Transverse colon (tissue), 4 donors: Measurements from ENCODE around the gene FOXA1. TPM values are rescaled to one million over a fixed set of nuclear protein-coding genes. Genes with fewer than 3 reads are reported as not detected.
"Not testable (repeated sequence)": the region's sequence is repeated elsewhere in the genome, so short reads cannot be mapped to it uniquely, and the experiment has no call there.

Experiments
- DNase-seq: peaks from one replicate; pipeline ENCODE4 v3.0.0-alpha.2; 2019
- H3K27ac ChIP-seq, 4 donors: fragments of 200-600 bp; sonication (generic); 2 replicates each; pipeline ENCODE4 v1.5.1; 2016 to 2018; ENCODE audit warnings: inconsistent platforms in 4 of 4
- H3K27me3 ChIP-seq: fragments of 200-600 bp; sonication (generic); 2 replicates; pipeline ENCODE4 v1.5.1; 2017; ENCODE audit warnings: inconsistent platforms
- H3K36me3 ChIP-seq, 4 donors: fragments of 200-600 bp; sonication (generic); 2 replicates each; pipeline ENCODE4 v1.5.1; 2017 to 2019; ENCODE audit warnings: inconsistent platforms in 4 of 4
- H3K4me1 ChIP-seq, 4 donors: fragments of 200-600 bp; sonication (generic); 2 replicates each; pipeline ENCODE4 v1.5.1; 2017 to 2020; ENCODE audit warnings: inconsistent platforms in 4 of 4
- H3K4me3 ChIP-seq, 4 donors: fragments of 200-600 bp; sonication (generic); 1 replicate in 1 of 4; 2 replicates in 3 of 4; pipeline versions ENCODE4 v1.5.1 to v1.6.1; 2017 to 2019; ENCODE audit warnings: inconsistent platforms in 4 of 4
- H3K9me3 ChIP-seq, 2 donors: fragments of 200-600 bp; sonication (generic); 2 replicates each; pipeline ENCODE4 v1.5.1; 2017 to 2019; ENCODE audit warnings: inconsistent platforms in 2 of 2
- CTCF ChIP-seq, 5 experiments: fragments of 200-600 bp in 3 of 5; fragments of 450-650 bp in 2 of 5; sonication (generic) in 3 of 5; IDR thresholded peaks; 1 replicate in 2 of 5; 2 replicates in 3 of 5; pipeline ENCODE4 v1.5.1; 2016 to 2017; ENCODE audit warnings: antibody characterized with exemption in 5 of 5, inconsistent platforms in 3 of 5, mild to moderate bottlenecking in 2 of 5, moderate library complexity in 1 of 5
- EP300 ChIP-seq: sonication (generic); formaldehyde crosslinking; IDR thresholded peaks from one replicate; pipeline ENCODE4 v1.6.1; 2017; ENCODE audit warnings: antibody characterized with exemption, low read depth
- POLR2A ChIP-seq: fragments of 450-650 bp; IDR thresholded peaks from one replicate; pipeline ENCODE4 v1.6.1; 2016; ENCODE audit warnings: antibody characterized with exemption, mild to moderate bottlenecking, moderate library complexity
- POLR2AphosphoS5 ChIP-seq, 3 donors: sonication (generic); formaldehyde crosslinking; IDR thresholded peaks; one replicate each; pipeline ENCODE4 v1.6.1; 2016; ENCODE audit warnings: antibody characterized with exemption in 3 of 3
- WGBS, 2 donors: methylation state at CpG; one replicate each; pipeline ENCODE4 v1.1.5; 2018; ENCODE audit warnings: low coverage in 1 of 2; 5-methylcytosine and 5-hydroxymethylcytosine counted together
- in situ Hi-C, 4 donors: fragments of 200-750 bp; cut with MboI; loops; one replicate each; pipeline versions ENCODE4 v1.15.0 to v1.15.1; 2017; ENCODE audit warnings: low sequenced_read_pairs in 3 of 4, low pct_ligation_motif_present in 1 of 4, low pct_unique_long_range_greater_than_20kb in 1 of 4
- intact Hi-C: fragments of 100-400 bp; cut with DNase I; formaldehyde crosslinking; loops from one replicate; pipeline ENCODE4 v1.15.1; 2023; ENCODE audit warnings: low total_unique reads
- total RNA-seq, 4 donors: library from RNA; depleted of rRNA; stranded (reverse); fragments of >200 nt; gene quantifications; one replicate each; pipeline ENCODE4 v1.1.0, GENCODE V29; 2016

FOXA1 gene
- total RNA-seq, 4 donors from 2014 or later: 53.2 to 157 (median 71.4) TPM

- WGBS, 2 donors: 86 to 94% methylated on average over 5 to 6 of the region's 6 CpGs
- intact Hi-C loops: no loop called here
- TF ChIP-seq POLR2A (no peak), CTCF (IDR thresholded peaks at IDR 0.05) (no peak), EP300 (no peak), POLR2AphosphoS5 (IDR thresholded peaks at IDR 0.05) (no peak)
These were observed 35.7 kb downstream of the FOXA1 start for GRCh38 chr14:37559386-37559785.

DNA sequence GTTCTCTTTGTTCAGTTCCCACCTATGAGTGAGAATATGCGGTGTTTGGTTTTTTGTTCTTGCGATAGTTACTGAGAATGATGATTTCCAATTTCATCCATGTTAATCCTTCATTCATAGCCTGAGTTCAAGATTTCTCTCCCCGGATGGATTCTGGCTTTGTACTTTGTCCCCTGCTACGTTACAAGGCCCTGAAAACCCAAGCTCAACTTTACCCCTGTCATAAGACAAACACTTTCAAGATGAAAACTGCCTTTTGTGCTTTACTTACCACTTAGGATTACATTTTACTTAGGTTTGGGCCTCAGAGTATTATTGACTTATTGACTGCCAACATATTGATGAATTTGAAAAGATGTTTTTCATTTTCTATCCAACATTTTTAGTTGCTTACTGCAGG, 36.3 kb downstream of the FOXA1 start:
- intact Hi-C loops: no loop called here
- WGBS, 2 donors: 72 to 80% methylated on average over 4 of the region's 4 CpGs
- Histone ChIP-seq H3K9me3 (no peaks in the 10 kb centered on the region), H3K27ac (no peak overlapping the region), H3K27me3 (no peaks in the 10 kb centered on the region), H3K36me3 (no peaks in the 10 kb centered on the region), H3K4me3 (no peak overlapping the region), H3K4me1 (peaks cover 0 to 12% (median 5%) of the 10 kb centered on the region in 4 donors)
- in situ Hi-C loops: loop anchor here in 1 of 4 donors (25.0 kb wide), 1 partner anchor 296 kb away; no protein-coding TSS in a partner anchor
- no peak for DNase-seq
- TF ChIP-seq POLR2A (no peak), EP300 (no peak), CTCF (IDR thresholded peaks at IDR 0.05) (no peak), POLR2AphosphoS5 (IDR thresholded peaks at IDR 0.05) (no peak)

More at GRCh38 chr14:37559386-37559785, 35.7 kb downstream of the FOXA1 start:
- H3K27me3 ChIP-seq: no peaks in the 10 kb centered on the region
- in situ Hi-C loops: loop anchor here in 1 of 4 donors (25.0 kb wide), 1 partner anchor 297 kb away; no protein-coding TSS in a partner anchor
- no peak overlapping the region for H3K27ac ChIP-seq
- no peaks in the 10 kb centered on the region for H3K36me3 ChIP-seq
- no peak for DNase-seq
- H3K4me1 ChIP-seq: peaks cover 0 to 12% (median 5%) of the 10 kb centered on the region in 4 donors
- no peaks in the 10 kb centered on the region for H3K9me3 ChIP-seq
- no peak overlapping the region for H3K4me3 ChIP-seq

DNA sequence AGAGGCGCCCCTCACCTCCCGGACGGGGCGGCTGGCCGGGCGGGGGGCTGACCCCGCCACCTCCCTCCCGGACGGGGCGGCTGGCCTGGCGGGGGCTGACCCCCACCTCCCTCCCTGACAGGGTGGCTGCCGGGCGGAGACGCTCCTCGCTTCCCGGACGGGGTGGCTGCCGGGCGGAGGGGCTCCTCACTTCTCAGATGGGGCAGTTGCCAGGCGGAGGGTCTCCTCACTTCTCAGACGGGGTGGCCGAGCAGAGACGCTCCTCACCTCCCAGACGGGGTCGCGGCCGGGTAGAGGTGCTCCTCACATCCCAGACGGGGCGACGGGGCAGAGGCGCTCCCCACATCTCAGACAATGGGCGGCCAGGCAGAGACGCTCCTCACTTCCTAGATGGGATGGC, 39.5 kb downstream of the FOXA1 start:
- WGBS, 2 donors: 92% methylated on average over 9 of the region's 33 CpGs; no CpG with 5 or more reads in 1 of the 2 donors
- intact Hi-C loops, DNase-seq, H3K4me3 ChIP-seq, H3K27ac ChIP-seq, H3K9me3 ChIP-seq, H3K27me3 ChIP-seq, H3K36me3 ChIP-seq, H3K4me1 ChIP-seq: not testable (repeated sequence)
- in situ Hi-C loops: loop anchor here in 1 of 4 donors (25.0 kb wide), 1 partner anchor 293 kb away; no protein-coding TSS in a partner anchor

- in situ Hi-C loops (loop anchor here in 1 of 4 donors (25.0 kb wide), 1 partner anchor 292 kb away; no protein-coding TSS in a partner anchor), intact Hi-C loops (no loop called here)
- no peak overlapping the region for H3K4me3 ChIP-seq
- H3K27me3 ChIP-seq: no peaks in the 10 kb centered on the region
- H3K4me1 ChIP-seq: no peaks in the 10 kb centered on the region
- 75 to 88% methylated on average over 1 of the region's 1 CpG for WGBS, 2 donors
- no peaks in the 10 kb centered on the region for H3K36me3 ChIP-seq
- TF ChIP-seq POLR2AphosphoS5 (IDR thresholded peaks at IDR 0.05): no peak
- TF ChIP-seq CTCF (IDR thresholded peaks at IDR 0.05): no peak
- TF ChIP-seq EP300: no peak
- TF ChIP-seq POLR2A: no peak
- no peaks in the 10 kb centered on the region for H3K9me3 ChIP-seq
- DNase-seq: no peak
- H3K27ac ChIP-seq: no peak overlapping the region
These were observed 41.0 kb downstream of the FOXA1 start for GRCh38 chr14:37553935-37554550.
